ENCODE measurements around the gene LARP1.

GRCh38 chr5:154770111-154770510 is 14.9 kb downstream of the LARP1 start:
- TF ChIP-seq CTCF (IDR thresholded peaks at IDR 0.05) (no peak), MAX (IDR thresholded peaks at IDR 0.05) (no peak), HDAC2 (IDR thresholded peaks at IDR 0.05) (no peak), REST (IDR thresholded peaks at IDR 0.05) (no peak), FOSL2 (IDR thresholded peaks at IDR 0.05) (no peak), FOSL2 (CRISPR knock-in tag; IDR thresholded peaks at IDR 0.05) (no peak), ZFP36 (IDR thresholded peaks at IDR 0.05; ENCODE audit: borderline replicate concordance, partially characterized antibody) (no peak)

All from A549 (cell line).